GM19193 (cell line): ENCODE measurements around the gene RABGEF1.

ENCODE experiments used
- POLR2A ChIP-seq: IDR thresholded peaks from 4 replicates; pipeline ENCODE4 v1.6.1; 2011; ENCODE audit not compliant: insufficient read depth, insufficient read length; ENCODE audit errors: extremely low read depth

The RABGEF1 gene

GRCh38 chr7:66815951-66816350 is 75.4 kb downstream of the RABGEF1 start:
- TF ChIP-seq POLR2A: no peak

- TF ChIP-seq POLR2A: no peak
Observed at GRCh38 chr7:66824041-66824440, 83.5 kb downstream of the RABGEF1 start.

DNA sequence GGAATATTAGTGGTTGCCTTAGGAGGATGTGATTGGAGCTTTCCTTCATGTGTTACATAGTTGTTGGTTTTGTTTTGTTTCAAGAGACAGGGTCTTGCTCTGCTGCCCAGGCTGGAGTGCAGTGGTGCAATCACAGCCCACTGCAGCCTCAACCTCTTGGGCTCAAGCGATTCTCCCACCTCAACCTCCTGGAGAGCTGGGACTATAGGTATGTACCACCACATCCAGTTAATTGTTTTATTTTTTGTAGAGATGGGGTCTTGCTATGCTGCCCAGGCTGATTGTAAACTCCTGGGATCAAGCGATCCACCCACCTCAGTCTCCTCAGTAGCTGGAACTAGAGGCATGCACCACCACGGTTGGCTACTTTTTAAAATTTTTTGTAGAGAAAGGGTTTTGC is 86.1 kb downstream of the RABGEF1 start:
- TF ChIP-seq POLR2A: no peak

GRCh38 chr7:66832531-66833351 is 92.2 kb downstream of the RABGEF1 start:
- no peak for TF ChIP-seq POLR2A

DNA sequence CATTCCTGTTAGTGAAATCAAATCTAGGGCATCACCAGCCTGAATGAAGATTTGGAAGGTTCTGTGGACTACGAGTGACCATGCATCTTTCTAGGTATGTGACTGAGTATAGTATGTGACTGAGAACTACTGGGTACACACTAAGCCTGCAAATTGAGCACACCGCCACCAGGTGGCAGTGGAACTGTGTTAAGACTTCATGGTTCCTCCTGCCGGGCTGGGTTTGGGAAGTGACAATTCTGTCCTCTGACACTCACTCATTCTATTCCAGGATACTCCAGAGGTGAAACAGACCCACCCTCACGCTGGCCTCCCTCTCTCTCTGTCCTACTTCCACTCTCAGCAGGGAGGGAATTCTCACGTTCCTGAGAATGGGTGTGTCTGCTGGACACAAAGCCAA is 96.5 kb downstream of the RABGEF1 start:
- no peak for TF ChIP-seq POLR2A

DNA sequence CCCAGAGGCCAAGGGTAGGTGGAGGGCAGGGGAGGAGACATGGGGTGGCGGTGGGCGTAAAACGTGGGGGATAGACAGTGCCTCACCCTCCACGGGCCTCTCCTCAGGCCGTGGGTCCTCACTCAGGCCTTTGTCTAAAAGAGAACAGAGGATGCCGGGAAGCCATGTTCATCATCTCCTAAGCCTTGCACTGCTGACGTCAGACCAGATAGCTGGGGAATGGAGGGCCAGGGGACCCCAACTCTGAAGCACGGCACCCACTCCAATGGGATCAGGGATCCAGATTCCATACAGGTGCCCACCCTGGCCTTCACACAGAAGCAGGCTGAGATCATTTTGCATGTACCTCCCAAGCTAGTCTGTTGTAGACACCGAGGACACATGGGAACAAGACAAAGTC is 97.1 kb downstream of the RABGEF1 start:
- TF ChIP-seq POLR2A: no peak

GRCh38 chr7:66839814-66840213 is 99.3 kb downstream of the RABGEF1 start:
- no peak for TF ChIP-seq POLR2A

DNA sequence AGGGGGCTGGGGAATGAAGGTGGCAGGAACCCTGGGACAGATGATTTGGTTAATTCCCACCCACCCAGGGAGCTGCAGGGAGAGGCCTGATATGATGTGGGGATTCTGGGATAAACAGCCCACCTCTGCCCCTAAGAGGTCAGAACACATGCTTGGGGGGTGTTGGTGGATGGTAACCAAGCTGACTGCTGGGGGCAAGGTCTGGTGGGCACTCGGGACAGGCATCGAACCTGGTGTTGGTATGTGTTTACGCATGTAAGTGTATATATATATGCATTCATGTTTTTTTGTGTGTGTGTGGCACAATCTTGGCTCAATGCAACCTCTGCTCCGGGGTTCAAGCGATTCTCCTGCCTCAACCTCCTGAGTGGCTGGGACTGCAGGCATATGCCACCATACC is 99.8 kb downstream of the RABGEF1 start:
- TF ChIP-seq POLR2A: no peak

GRCh38 chr7:66841898-66842297 is 101.4 kb downstream of the RABGEF1 start:
- TF ChIP-seq POLR2A: no peak

DNA sequence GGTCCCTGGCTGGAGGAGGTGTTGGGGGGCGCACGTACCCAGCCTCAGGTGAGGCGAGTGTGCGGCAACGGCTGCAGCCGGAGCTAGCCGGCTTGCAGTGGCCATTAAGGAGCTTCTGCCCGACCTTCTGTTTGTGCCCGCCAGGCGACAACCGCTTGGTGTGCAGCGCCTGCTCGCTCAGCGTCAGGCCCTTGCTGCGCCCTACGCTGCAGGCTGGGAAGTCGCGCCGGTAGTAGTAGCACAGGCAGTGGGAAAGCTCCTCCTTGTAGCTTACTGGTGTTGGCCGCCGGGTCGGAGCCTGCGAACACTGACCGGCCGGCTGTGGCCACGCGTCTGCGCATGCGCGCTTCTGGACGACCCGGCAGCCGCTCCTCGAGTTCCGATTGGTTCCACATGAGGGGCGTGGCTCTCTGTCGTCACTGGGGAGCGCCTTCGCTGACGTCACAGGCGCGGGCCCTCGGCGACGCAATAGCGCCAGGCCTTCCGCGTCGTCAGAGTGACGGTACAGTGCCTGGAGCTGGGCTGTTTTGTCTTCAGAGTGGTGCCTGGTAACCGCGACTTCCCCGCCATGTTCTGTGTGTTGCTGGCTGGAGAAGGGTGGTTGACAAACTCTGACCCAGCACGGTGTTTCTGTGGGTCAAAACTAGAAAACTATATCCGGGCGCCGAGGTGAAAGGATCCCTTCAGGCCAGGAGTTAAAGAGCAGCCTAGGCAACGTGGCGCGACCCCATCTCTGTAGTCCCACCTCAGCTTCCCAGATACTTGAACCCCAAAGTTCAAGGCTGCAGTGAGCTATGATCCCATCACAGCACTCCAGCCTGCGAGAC is 104.2 kb downstream of the RABGEF1 start:
- peak; percentile 96 for TF ChIP-seq POLR2A

GRCh38 chr7:66845379-66846095 is 105.0 kb downstream of the RABGEF1 start:
- TF ChIP-seq POLR2A: no peak

GRCh38 chr7:66847879-66848790 is 107.6 kb downstream of the RABGEF1 start:
- TF ChIP-seq POLR2A: no peak

- no peak for TF ChIP-seq POLR2A
Observed at GRCh38 chr7:66859339-66859738, 118.8 kb downstream of the RABGEF1 start.

DNA sequence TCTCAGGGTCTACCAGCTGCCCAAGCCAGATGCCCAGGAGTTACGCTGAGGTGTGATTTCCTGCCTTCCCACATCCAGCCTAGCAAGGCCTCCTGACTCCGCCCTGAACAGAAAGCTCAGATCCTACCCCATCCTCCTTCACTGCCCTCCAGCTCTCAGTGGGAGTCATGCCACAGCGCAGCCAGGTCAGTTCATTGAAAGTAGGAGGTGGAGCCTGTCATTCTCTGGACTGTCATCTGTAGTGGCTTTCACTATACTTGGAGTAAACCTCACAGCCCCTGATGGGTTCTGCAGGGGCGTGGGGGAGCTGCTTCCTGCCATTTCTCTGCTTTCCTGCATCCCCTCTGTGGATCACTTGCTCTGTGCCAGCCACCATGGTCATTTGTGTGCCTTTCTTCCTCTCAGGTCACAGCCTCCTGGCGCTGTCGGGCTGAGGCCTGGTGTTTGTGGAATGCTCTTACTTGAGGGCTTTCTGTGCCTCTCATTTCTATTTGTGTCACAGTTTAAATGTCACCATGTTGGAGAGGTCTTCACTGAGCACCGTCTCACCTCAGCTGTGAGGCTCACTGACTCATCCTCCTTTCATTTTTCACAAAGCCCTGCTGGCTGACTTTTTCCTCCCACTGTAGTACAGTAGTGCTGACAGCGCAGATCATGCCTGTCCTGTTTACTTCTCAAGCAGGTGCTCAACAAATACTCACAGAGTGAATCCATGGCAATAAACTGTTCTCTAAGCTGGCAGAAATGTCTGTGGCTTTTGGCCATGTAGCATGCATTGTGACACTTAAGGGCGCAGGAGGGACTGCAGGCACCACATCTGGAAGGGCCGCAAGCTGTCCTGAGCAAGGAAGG is 119.5 kb downstream of the RABGEF1 start:
- no peak for TF ChIP-seq POLR2A

DNA sequence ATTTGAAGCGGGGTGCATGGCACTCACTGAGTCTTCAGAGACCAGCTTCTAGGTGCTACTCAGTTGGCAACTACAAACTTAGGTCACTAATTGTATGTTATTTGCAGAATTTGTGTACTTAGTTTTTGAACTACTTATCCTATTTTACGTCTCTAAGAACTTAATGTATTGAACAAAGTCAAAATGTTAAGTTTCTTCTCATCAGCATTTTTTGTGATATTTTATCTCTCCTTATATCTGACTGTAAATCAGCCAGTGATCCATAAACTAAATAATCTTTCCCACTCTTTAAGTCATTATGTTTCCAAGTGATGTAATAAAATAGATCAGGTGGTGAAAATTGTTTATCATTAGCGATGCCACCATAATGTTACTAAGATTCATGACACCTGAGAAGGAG is 120.2 kb downstream of the RABGEF1 start:
- no peak for TF ChIP-seq POLR2A
